Right atrium auricular region (tissue), 2 donors: ENCODE measurements around the gene BACH1. TPM values are rescaled to one million over a fixed set of nuclear protein-coding genes. Genes with fewer than 3 reads are reported as not detected.

ENCODE experiments used
- DNase-seq: peaks from one replicate; pipeline ENCODE4 v3.0.0-alpha.2; 2019; ENCODE audit warnings: low spot score
- H3K27ac ChIP-seq, 2 donors: fragments of 200-600 bp; sonication (generic); 1 replicate in 1 of 2; 2 replicates in 1 of 2; pipeline ENCODE4 v1.5.1; 2016 to 2019
- H3K27me3 ChIP-seq, 2 donors: fragments of 200-600 bp; sonication (generic); one replicate each; pipeline versions ENCODE4 v1.5.1 to v1.6.0; 2017 to 2019
- H3K36me3 ChIP-seq: fragments of 200-600 bp; sonication (generic); one replicate; pipeline ENCODE4 v1.5.1; 2016
- H3K4me1 ChIP-seq, 2 donors: fragments of 200-600 bp; sonication (generic); one replicate each; pipeline versions ENCODE4 v1.5.1 to v1.6.0; 2017 to 2019
- H3K4me3 ChIP-seq, 2 donors: fragments of 200-600 bp; sonication (generic); 1 replicate in 1 of 2; 2 replicates in 1 of 2; pipeline ENCODE4 v1.5.1; 2017 to 2019; ENCODE audit warnings: mild to moderate bottlenecking in 1 of 2, moderate library complexity in 1 of 2
- H3K9me3 ChIP-seq, 2 donors: fragments of 200-600 bp; sonication (generic); one replicate each; pipeline ENCODE4 v1.5.1; 2019
- total RNA-seq, 2 donors: library from RNA; depleted of rRNA; stranded (reverse); fragments of >200 nt; gene quantifications; one replicate each; pipeline ENCODE4 v1.1.0, GENCODE V29; 2016
- TF ChIP-seq, protein P1 (sequence below), 2 donors: fragments of 200-600 bp; sonication (generic); IDR thresholded peaks; one replicate each; pipeline ENCODE4 v1.5.1; 2019; ENCODE audit warnings: antibody characterized with exemption in 2 of 2

The BACH1 gene
- total RNA-seq, 2 donors from 2014 or later, result 16.0 to 31.2 TPM

DNA sequence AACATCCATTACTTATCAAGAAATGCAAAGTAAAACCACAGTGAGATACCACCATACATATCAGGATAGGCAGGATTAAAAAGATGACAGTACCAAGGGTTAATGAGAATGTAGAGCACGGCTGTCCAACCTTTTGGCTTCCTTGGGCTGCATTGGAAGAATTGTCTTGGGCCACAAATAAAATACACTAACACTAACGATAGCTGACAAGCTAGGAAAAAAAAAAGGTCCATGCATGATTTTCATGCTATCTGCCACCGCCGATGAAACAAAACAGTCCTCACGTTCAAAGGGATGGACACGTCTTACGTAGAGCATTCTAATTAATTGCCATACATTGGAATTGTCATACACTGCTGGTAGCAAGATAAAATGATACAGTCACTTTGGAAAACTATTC lies 14.3 kb downstream of the BACH1 start:
- Histone ChIP-seq H3K4me3 (no peak overlapping the region), H3K4me1 (peaks cover 0 to 33% of the 10 kb centered on the region in 2 donors), H3K27ac (no peak overlapping the region), H3K27me3 (no peaks in the 10 kb centered on the region), H3K36me3 (no peaks in the 10 kb centered on the region), H3K9me3 (no peaks in the 10 kb centered on the region)
- TF ChIP-seq, protein P1, sequence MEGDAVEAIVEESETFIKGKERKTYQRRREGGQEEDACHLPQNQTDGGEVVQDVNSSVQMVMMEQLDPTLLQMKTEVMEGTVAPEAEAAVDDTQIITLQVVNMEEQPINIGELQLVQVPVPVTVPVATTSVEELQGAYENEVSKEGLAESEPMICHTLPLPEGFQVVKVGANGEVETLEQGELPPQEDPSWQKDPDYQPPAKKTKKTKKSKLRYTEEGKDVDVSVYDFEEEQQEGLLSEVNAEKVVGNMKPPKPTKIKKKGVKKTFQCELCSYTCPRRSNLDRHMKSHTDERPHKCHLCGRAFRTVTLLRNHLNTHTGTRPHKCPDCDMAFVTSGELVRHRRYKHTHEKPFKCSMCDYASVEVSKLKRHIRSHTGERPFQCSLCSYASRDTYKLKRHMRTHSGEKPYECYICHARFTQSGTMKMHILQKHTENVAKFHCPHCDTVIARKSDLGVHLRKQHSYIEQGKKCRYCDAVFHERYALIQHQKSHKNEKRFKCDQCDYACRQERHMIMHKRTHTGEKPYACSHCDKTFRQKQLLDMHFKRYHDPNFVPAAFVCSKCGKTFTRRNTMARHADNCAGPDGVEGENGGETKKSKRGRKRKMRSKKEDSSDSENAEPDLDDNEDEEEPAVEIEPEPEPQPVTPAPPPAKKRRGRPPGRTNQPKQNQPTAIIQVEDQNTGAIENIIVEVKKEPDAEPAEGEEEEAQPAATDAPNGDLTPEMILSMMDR (IDR thresholded peaks at IDR 0.05), result no peak
- no peak for DNase-seq

DNA sequence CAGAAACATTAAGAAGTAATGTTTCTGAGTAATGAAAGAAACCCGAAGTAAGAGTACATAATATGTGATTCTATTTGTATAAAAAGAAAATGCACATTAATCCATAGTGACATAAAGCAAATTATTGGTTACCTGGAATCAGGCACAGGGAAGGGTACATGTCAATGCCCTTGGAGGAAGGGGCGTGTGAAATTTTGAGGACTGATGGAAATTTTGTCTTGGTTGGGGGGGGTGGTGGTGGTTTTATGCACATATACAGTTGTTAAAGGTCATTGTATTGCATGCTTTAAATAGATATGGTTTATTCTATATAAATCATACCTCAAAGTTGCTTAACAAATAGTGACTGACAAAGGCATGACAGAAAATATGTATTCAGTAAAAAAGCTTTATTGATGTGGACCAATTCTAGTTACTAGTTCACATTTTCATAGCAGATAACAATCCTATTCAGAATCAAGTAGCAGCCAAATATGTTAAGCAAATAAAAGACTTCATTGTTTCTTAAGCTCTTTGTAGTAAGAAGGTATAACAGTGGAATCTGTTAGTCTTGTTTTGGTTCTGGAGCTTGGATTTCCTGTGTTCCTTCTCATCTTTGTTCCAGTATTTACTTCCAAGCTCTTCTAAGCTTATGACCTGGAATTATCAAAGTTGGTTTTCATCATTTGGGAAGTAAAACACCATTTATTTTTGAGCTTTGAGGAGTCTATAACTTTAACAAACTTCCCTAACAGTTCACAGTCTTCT lies 15.1 kb downstream of the BACH1 start:
- H3K27ac ChIP-seq, result no peak overlapping the region
- H3K4me1 ChIP-seq, result peaks cover 0 to 41% of the 10 kb centered on the region in 2 donors
- H3K4me3 ChIP-seq, result no peak overlapping the region

DNA sequence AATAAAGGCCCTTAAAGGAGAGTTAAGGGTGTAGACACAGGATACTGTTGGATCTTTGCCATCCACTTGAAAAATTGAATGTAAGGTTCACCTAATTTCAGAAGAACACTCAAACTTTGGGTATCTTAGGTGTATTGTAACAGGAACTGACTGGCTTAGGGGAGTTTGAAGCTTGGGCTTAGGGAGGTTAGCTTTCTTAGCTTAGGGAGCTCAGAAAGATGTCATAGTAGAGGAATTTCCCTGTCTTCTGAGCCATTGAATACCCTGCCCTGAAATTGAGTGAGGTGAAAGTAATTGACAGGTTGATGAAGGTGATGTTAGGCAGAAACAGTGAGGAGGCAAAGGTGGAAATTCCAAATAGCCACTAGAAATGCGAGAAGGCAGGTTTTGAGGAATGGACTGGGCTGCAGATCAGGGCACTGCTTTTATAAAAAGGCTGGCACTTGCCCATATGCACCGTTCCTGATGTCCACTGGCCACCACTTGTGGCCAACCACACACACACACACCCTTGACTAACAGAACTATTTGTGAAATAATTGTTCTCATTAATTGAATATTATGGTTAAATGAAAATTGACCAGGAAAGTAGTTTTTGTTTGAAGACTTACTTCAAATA lies 16.5 kb downstream of the BACH1 start:
- Histone ChIP-seq H3K27me3 (no peaks in the 10 kb centered on the region), H3K36me3 (no peaks in the 10 kb centered on the region), H3K9me3 (no peaks in the 10 kb centered on the region), H3K4me3 (no peak overlapping the region), H3K27ac (no peak overlapping the region), H3K4me1 (peaks cover 0 to 51% of the 10 kb centered on the region in 2 donors)
- no peak for DNase-seq
- TF ChIP-seq, protein P1 (IDR thresholded peaks at IDR 0.05), result no peak

More for the DNA sequence above, 15.1 kb downstream of the BACH1 start:
- TF ChIP-seq, protein P1 (IDR thresholded peaks at IDR 0.05), result no peak
- no peaks in the 10 kb centered on the region for H3K9me3 ChIP-seq
- DNase-seq, result no peak
- no peaks in the 10 kb centered on the region for H3K36me3 ChIP-seq
- no peaks in the 10 kb centered on the region for H3K27me3 ChIP-seq

DNA sequence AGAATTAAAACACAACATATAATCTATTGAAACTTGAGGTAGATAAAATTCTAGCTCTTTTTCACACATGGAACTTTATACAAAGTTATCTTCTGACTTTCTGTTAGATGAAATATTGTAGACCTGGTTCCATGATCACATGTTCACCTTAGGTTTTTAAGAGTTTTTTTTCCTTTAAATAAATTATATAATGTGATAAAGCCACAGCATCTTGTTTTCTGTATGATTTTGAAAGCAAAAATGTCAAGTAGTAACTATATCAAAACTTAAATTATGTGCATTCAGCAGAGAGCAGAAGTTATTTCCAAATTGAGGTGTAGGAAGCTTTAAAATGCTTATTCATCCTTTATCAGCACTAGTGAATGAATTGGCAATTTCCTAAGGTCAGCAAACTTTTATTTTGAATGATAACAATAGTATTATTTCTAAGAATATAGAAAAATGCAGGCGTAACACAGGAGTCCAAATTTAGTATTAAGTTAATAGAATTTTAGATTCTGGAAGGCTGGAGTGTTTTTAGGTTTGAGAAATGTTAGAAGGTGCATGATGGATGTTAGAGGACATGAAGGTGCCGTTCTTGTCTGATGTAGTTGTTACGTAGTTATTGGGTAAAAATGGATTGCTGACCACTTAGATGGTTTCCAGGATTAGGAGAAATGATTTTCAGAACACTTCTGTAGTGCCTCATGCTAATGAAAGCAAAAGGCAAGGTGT lies 17.5 kb downstream of the BACH1 start:
- H3K36me3 ChIP-seq, result peaks cover 2% of the 10 kb centered on the region
- H3K27ac ChIP-seq, result no peak overlapping the region
- no peaks in the 10 kb centered on the region for H3K9me3 ChIP-seq
- peaks cover 0 to 51% of the 10 kb centered on the region in 2 donors for H3K4me1 ChIP-seq
- DNase-seq, result no peak
- H3K27me3 ChIP-seq, result no peaks in the 10 kb centered on the region
- TF ChIP-seq, protein P1 (IDR thresholded peaks at IDR 0.05), result no peak
- no peak overlapping the region for H3K4me3 ChIP-seq

DNA sequence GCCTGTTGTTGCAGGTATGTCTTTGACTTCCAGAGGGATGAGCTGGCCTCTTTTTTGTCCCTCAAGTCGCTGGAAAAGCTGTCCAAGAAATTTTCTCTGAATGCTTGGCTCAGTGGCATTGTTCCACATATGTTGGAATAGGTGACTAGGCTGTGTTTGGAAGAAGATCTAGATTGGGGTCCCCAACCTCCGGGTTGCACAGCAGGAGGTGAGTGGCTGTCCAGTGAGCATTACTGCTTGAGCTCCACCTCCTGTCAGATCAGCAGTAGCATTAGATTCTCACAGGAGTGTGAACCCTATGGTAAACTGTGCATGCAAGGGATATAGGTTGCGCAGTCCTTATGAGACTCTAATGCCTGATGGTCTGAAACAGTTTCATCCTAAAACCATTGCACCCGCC lies 18.1 kb downstream of the BACH1 start:
- no peaks in the 10 kb centered on the region for H3K9me3 ChIP-seq
- DNase-seq, result no peak
- peaks cover 0 to 51% of the 10 kb centered on the region in 2 donors for H3K4me1 ChIP-seq
- TF ChIP-seq, protein P1 (IDR thresholded peaks at IDR 0.05), result no peak
- no peak overlapping the region for H3K27ac ChIP-seq
- peaks cover 8% of the 10 kb centered on the region for H3K36me3 ChIP-seq
- H3K27me3 ChIP-seq, result no peaks in the 10 kb centered on the region
- no peak overlapping the region for H3K4me3 ChIP-seq
